ENCODE results near the gene TEPSIN.

DNA sequence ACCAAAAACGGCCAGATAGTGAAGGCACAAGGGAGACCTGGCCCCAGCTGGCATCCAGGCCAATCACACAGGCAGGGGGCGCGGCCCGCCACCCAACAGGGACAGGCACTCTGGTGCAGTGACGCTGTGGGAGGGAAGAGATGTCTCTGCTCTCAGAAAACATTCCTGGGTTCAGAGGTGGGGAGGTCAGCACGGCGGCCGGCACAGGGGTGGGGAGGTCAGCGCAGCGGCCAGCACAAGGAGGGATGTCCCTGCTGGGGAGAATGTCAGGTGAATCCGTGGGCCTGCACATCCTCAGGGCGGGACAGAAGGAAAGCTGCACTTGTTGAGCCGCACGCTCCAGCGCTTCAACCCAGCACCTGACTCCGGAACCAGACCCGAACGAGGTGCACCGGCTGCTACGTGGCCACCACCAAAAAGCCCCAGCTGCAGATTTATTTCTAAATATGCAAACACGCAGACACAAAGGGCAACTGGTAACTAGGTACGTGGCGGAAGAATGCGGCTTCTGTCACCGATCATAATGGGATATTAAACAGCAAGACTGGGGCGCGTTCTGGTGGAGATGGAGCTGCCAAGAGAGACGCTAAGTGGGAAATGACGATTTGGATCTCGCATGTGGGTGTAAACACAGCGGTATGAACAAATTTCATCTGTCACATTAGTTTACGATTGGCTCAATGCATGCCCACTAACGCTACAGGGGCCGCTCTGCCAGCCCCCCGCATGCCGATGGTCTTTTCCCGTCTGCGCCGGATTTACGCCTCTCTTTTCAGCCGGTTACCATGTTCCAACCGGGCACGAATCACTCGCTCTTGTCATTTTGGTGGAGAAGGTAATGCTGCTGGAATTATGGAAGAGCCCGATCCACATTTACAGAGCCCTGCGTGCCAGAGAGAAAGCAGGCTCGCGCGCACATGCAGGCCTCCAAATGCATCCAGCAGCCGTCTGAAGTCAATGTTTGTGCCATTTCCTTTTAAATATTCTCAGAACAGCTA is 40.7 kb upstream of the TEPSIN start:
- TF ChIP-seq POLR2AphosphoS5 (IDR thresholded peaks at IDR 0.05; ENCODE audit: insufficient read depth in 1 of 2, low read depth in 1 of 2) = no peak
- TF ChIP-seq, protein P1, sequence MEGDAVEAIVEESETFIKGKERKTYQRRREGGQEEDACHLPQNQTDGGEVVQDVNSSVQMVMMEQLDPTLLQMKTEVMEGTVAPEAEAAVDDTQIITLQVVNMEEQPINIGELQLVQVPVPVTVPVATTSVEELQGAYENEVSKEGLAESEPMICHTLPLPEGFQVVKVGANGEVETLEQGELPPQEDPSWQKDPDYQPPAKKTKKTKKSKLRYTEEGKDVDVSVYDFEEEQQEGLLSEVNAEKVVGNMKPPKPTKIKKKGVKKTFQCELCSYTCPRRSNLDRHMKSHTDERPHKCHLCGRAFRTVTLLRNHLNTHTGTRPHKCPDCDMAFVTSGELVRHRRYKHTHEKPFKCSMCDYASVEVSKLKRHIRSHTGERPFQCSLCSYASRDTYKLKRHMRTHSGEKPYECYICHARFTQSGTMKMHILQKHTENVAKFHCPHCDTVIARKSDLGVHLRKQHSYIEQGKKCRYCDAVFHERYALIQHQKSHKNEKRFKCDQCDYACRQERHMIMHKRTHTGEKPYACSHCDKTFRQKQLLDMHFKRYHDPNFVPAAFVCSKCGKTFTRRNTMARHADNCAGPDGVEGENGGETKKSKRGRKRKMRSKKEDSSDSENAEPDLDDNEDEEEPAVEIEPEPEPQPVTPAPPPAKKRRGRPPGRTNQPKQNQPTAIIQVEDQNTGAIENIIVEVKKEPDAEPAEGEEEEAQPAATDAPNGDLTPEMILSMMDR (IDR thresholded peaks at IDR 0.05) = no peak
